ENCODE results near the gene GAD1.

Gene GAD1

DNA sequence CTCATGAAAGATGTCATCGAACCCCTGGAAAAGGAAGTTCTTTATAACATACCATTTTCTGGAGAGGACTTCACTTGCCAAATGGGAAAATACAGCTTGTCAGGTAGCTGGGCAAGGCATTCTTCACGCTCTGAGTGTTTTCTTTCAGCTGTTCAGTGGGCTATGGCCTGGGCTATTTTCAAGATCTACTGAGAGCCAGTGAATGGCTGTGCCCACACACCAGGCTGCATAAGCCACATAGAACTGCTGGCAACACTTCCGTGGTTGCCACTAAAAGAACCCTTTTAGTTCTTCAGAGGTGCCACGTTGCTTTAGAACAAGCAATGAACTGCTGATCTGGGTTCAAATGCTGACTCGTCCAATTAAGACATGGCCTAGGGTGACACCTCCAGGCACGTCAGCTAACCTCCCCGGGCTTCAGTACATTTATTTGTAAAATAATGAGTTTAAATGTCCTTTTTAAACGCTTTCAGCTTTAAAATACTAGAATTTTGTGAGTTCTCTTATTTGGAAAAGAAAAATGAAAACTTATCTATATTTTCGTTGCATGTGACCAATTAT lies 75.8 kb downstream of the GAD1 start:
- Mint-ChIP-seq H3K4me3 (no peak overlapping the region), H3K27ac (no peak overlapping the region), H3K36me3 (no peaks in the 10 kb centered on the region), H3K9me3 (no peaks in the 10 kb centered on the region), H3K4me1 (no peaks in the 10 kb centered on the region)
- DNase-seq (ENCODE audit: low spot score in 2 of 2) (no peak), ATAC-seq (no peak)

DNA sequence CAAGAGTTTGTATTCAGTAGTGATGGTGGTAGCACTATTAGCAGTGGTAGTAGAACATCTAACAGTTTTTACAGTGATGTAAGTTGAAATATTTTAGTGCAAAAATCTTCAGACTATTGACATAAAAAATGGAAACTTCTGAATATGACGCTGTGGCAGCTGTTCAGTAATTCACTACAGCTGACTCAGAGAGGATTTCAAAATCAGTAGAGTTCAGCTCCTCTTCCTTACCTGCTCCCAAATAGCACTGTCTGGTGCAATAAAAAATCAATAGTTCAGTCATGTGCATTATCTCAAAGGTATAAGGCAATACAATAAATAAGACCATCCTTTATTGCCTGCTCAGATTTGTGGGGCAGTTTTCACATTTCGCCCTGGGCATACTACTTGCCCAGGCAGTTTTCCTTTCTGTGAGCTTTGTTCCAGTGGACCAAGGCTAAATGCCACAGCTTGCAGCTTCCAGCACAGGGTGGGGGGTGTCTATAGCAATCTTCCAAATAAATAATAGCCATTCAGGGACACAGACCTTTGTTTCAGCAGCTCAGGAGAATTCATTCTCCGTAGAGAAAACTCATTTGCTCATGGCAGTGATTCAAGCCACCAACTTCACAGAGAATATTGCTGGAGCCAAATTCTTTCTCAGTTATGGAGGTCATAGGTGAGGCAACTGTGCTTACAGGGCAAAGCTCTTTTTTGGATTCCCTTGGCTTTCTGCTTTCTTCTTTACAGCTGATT lies 78.5 kb downstream of the GAD1 start:
- H3K4me1 Mint-ChIP-seq, result no peaks in the 10 kb centered on the region
- no peak for ATAC-seq
- no peaks in the 10 kb centered on the region for H3K9me3 Mint-ChIP-seq
- H3K36me3 Mint-ChIP-seq, result no peaks in the 10 kb centered on the region
- no peak for DNase-seq (ENCODE audit: low spot score in 2 of 2)
- H3K27ac Mint-ChIP-seq, result no peak overlapping the region
- H3K4me3 Mint-ChIP-seq, result no peak overlapping the region

DNA sequence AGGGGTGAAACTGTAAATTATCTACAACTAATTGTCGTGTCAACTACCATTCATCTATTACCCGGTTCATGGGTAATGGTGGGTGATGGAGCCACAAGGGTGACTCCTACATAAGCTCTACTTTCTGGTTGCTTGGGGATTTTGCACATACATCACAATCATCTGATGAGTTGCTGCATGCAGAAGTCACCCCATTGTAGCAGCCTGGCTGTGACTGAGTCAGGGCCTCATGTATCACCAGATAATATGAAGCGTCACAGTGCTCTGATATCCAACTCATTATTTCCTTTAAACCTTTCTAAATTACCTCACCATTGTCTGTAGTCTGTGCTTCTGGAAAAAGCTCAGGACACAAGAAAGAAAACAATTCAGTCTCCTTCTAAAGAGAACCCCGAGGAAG lies 79.9 kb downstream of the GAD1 start:
- ATAC-seq, result no peak
- Mint-ChIP-seq H3K4me1 (no peaks in the 10 kb centered on the region), H3K36me3 (no peaks in the 10 kb centered on the region), H3K9me3 (no peaks in the 10 kb centered on the region), H3K27ac (no peak overlapping the region), H3K4me3 (no peak overlapping the region)
- no peak for DNase-seq (ENCODE audit: low spot score in 2 of 2)

DNA sequence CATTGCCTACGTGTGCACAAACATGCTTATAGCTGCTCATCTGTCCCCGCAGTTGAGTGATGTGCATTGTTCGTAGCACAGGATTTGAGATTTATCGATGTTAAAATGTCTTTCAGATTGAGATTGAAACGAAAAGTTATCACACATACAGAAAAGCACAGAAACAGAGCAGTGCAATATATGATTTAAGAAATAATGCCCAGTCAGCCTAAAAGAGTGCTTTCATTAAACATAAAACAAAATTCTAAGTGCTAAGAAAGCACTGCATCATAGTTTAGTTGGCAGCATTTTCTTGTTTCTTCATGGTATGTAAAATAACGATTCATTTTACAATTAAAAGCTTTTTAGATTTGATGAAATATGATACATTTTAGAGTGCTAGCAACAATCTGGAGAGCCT lies 80.4 kb downstream of the GAD1 start:
- DNase-seq (ENCODE audit: low spot score in 2 of 2) (no peak), ATAC-seq (no peak)
- no peak overlapping the region for H3K4me3 Mint-ChIP-seq
- no peaks in the 10 kb centered on the region for H3K9me3 Mint-ChIP-seq
- H3K27ac Mint-ChIP-seq, result no peak overlapping the region
- no peaks in the 10 kb centered on the region for H3K36me3 Mint-ChIP-seq
- H3K4me1 Mint-ChIP-seq, result no peaks in the 10 kb centered on the region

DNA sequence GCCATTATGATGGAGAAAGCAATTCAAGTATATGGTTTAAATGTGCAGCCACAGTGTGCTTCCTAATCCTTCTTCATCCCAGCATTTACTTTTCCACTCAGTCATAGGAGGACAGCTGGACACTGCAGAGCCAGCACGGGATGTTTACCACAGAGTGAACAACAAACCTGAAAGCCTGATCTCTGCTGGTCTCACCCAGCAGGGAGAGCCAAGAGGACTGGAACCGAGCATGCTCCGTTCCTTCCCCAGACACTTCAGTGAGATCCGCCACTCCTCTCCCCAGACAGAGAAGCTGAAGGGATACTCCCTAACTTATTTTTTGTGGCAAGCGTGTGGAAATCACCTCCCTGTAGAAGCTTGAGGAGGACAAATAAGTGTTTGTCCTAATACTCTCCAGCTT lies 89.2 kb downstream of the GAD1 start:
- H3K4me3 Mint-ChIP-seq, result no peak overlapping the region
- no peak for ATAC-seq
- no peak overlapping the region for H3K27ac Mint-ChIP-seq
- peaks cover 10% of the 10 kb centered on the region for H3K9me3 Mint-ChIP-seq
- no peak for DNase-seq (ENCODE audit: low spot score in 2 of 2)
- H3K4me1 Mint-ChIP-seq, result no peaks in the 10 kb centered on the region
- H3K36me3 Mint-ChIP-seq, result no peaks in the 10 kb centered on the region

Data from stimulated activated effector memory CD8-positive, alpha-beta T cell treated with anti-CD3 and anti-CD28 coated beads, Interleukin-12 subunit alpha, Interleukin-12 subunit beta, amount 100 ng/mL, for 72 hours (primary cell).